Epithelial cell of proximal tubule (primary cell): Measurements from ENCODE around the gene SLC47A1. TPM values are rescaled to one million over a fixed set of nuclear protein-coding genes. Genes with fewer than 3 reads are reported as not detected.

ENCODE experiments used
- DNase-seq: peaks from one replicate; pipeline ENCODE4 v3.0.0-alpha.2; 2011; ENCODE audit warnings: low read depth
- H3K4me3 ChIP-seq: 2 replicates; pipeline ENCODE4 v1.5.1; 2011; ENCODE audit warnings: low read depth, mild to moderate bottlenecking, low read length
- CTCF ChIP-seq: conservative IDR thresholded peaks from 2 replicates; pipeline ENCODE4 v1.5.1; 2012; ENCODE audit warnings: low read depth, mild to moderate bottlenecking, low read length
- total RNA-seq: library from RNA; depleted of rRNA; stranded (reverse); fragments of >200 nt; gene quantifications from 2 replicates; pipeline ENCODE4 v1.2.3, GENCODE V29; 2015

The SLC47A1 gene
- total RNA-seq, 1 donor from 2014 or later, result 0.52 TPM

- no peak for DNase-seq
- no peak overlapping the region for H3K4me3 ChIP-seq
- TF ChIP-seq CTCF, result no peak
Measured at GRCh38 chr17:19540706-19541370, 7.2 kb downstream of the SLC47A1 start.

- DNase-seq, result no peak
- no peak overlapping the region for H3K4me3 ChIP-seq
- no peak for TF ChIP-seq CTCF
Measured at GRCh38 chr17:19541445-19541844, 7.8 kb downstream of the SLC47A1 start.

- TF ChIP-seq CTCF, result no peak
- no peak overlapping the region for H3K4me3 ChIP-seq
- DNase-seq, result no peak
Measured at GRCh38 chr17:19542247-19542646, 8.6 kb downstream of the SLC47A1 start.

GRCh38 chr17:19544366-19544765 is 10.7 kb downstream of the SLC47A1 start:
- H3K4me3 ChIP-seq, result no peak overlapping the region
- no peak for TF ChIP-seq CTCF

GRCh38 chr17:19546289-19547065 is 12.8 kb downstream of the SLC47A1 start:
- no peak for DNase-seq
- no peak overlapping the region for H3K4me3 ChIP-seq
- peak; percentile 53 for TF ChIP-seq CTCF

More at GRCh38 chr17:19544366-19544765, 10.7 kb downstream of the SLC47A1 start:
- no peak for DNase-seq

- peak; percentile 74 for DNase-seq
- no peak overlapping the region for H3K4me3 ChIP-seq
- TF ChIP-seq CTCF, result no peak
Measured at GRCh38 chr17:19549746-19550623, 16.3 kb downstream of the SLC47A1 start.
